Keratinocyte (primary cell): ENCODE data around the gene AKR1C3.

Experiments
- EZH2 ChIP-seq: IDR thresholded peaks from one replicate; pipeline ENCODE4 v1.6.1; 2012; ENCODE audit warnings: inconsistent platforms, mild to moderate bottlenecking, low read length, moderate library complexity
- TF ChIP-seq, protein P1 (sequence below), 3 experiments: IDR thresholded peaks in 1 of 3; conservative IDR thresholded peaks in 1 of 3; optimal IDR thresholded peaks in 1 of 3; 2 replicates in 2 of 3; 3 replicates in 1 of 3; pipeline versions ENCODE3 to v1.5.1; 2011; ENCODE audit warnings: low read length in 3 of 3, mild to moderate bottlenecking in 3 of 3, moderate library complexity in 2 of 3, control low read depth in 1 of 3, inconsistent platforms in 1 of 3; ENCODE audit not compliant: insufficient read depth in 2 of 3; ENCODE audit errors: extremely low read depth in 1 of 3

GRCh38 chr10:5103481-5103880 is 9.3 kb downstream of the AKR1C3 start:
- TF ChIP-seq, protein P1, sequence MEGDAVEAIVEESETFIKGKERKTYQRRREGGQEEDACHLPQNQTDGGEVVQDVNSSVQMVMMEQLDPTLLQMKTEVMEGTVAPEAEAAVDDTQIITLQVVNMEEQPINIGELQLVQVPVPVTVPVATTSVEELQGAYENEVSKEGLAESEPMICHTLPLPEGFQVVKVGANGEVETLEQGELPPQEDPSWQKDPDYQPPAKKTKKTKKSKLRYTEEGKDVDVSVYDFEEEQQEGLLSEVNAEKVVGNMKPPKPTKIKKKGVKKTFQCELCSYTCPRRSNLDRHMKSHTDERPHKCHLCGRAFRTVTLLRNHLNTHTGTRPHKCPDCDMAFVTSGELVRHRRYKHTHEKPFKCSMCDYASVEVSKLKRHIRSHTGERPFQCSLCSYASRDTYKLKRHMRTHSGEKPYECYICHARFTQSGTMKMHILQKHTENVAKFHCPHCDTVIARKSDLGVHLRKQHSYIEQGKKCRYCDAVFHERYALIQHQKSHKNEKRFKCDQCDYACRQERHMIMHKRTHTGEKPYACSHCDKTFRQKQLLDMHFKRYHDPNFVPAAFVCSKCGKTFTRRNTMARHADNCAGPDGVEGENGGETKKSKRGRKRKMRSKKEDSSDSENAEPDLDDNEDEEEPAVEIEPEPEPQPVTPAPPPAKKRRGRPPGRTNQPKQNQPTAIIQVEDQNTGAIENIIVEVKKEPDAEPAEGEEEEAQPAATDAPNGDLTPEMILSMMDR (optimal IDR thresholded peaks at IDR 0.05 in 1 of 3, IDR thresholded peaks at IDR 0.05 in 1 of 3, conservative IDR thresholded peaks at IDR 0.05 in 1 of 3; ENCODE audit: extremely low read depth in 1 of 3, insufficient read depth in 2 of 3, low read length in 3 of 3) = no peak
- no peak for TF ChIP-seq EZH2
